Measurements from ENCODE around the gene WAC.
"Not testable (repeated sequence)": the region's sequence is repeated elsewhere in the genome, so short reads cannot be mapped to it uniquely, and the experiment has no call there.

Gene WAC

DNA sequence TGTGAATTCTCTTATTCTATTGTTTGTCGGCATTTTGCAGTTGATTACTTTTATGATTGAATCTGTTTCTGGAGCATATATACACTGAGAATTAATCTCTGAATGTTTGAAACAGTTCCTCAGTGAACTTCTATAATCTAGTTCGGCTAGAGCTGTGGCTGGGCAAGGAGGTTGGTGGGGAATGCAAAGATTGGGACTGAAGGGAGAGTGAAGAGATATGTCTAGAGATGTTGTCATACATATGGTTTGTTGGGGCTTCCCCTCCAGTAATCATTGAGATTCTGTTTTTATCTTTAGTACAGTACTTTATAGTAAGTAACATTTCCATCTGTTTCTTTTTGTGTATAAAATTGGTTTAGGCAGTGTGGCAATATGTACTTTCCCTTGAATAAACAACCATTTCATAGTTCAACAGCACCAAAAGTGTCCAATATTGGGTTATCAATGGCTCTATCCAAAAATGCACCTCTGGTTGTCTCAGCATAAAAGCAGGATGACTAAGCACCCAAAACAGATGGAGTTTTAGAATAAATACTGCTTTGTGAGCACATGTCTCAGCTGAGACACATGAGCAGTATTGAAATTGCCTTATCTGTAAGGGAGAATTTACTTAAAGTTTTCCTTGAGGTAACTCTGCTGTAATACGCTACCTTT is 36.7 kb downstream of the WAC start:
- peak; percentile 52 for DNase-seq

DNA sequence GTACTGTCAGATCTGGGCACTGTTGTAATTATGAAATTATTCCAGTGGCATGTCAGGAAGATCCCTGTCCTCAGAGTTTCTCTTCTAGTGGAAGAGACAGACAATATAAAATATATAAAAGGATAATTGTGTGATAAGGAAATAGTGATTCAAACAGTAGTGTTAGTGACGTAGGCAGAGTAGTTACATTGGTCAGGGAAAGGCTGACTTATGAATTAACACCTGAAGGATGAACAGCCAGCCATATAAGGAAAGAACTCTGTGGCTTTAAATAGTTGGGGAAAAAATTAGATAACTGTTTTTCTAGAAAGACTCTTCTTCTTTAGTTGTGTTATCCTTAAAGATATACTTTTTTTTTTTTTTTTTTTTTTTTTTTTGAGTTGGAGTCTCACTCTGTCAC is 37.7 kb downstream of the WAC start:
- no peak for DNase-seq

DNA sequence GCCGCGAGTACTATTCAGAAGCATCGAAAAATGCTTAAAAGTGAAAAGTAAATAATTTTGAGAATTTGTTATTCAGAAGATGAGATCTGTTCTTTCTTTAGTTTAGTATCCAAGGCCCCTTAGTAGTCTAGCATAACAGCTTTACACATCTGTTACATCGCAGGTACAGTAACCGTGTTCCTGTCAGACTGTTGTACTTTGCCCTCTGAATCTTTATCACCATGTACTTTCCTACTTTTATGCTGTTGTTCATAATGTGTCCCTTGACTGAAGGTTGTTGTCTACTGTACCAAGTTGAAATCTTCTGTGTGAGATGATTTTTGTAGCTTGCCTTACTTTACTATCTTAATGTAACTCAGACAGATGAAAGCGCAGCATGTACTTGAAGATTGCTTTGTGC is 38.3 kb downstream of the WAC start:
- DNase-seq = no peak

DNA sequence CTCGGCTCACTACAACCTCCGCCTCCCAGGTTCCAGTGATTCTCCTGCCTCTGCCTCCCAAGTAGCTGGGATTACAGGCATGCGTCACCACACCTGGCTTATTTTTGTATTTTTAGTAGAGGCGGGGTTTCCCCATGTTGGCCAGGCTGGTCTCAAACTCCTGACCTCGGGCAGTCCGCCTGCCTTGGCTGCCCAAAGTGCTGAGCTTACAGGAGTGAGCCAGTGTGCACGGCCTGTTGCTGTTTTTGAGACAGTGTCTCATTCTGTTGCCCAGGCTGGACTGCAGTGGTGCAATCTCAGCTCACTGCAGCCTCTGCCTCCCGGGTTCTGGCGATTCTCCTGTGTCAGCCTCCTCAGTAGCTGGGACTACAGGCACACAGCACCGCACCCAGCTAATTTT is 41.3 kb downstream of the WAC start:
- DNase-seq = not testable (repeated sequence)

DNA sequence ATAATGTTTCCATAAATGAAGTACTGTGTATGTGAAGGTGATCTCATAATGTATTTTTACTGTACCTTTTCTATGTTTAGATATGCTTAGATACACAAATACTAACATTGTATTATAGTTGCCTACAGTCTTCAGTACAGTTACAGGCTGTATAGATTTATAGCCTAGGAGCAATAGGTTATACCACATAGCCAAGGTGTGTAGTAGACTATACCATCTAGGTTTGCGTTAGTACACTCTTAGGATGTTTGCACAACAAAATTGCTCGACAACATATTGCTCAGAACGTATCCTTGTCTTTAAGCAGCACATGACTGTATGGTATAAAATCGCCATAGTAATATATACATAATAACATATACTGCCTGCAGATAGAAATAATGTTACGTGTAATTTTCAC is 42.9 kb downstream of the WAC start:
- DNase-seq = no peak

DNA sequence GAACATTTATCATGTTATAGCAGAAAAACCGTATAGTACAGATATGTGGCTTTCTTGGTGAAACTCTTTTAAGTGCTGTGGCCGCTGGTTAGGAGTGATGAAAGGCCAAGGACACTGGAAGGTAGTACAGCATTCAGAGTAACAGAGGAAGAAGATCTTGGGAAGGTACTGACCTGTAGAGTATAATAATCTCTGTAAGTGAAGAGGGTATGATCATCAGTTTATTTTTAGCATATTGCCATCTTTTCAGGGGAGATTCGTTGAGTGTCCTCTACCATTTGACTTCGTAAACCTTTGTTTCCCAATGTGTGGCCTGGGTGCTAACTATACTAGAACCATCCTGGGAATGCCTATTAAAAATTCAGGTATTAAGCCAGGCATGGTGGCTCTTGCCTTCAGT is 44.6 kb downstream of the WAC start:
- DNase-seq = no peak

DNA sequence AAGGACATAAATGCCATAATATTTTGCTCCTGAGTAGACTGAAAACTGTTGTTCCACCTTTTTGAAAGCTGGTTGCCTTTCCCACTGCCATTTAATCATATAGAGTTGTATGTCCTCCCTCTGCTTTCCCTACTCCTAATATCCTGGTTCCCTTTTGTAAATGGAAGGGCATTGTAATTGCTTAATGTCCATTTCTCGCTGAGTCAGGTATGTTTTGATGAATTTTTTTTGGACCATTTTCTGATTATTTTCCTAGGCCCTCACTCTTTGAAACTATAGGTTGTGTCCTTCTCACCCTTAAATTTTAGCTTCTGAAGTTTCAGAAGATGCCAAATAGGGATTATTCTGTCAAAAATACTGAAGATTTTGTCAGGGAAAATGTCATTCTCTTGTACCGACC is 45.5 kb downstream of the WAC start:
- no peak for DNase-seq

DNA sequence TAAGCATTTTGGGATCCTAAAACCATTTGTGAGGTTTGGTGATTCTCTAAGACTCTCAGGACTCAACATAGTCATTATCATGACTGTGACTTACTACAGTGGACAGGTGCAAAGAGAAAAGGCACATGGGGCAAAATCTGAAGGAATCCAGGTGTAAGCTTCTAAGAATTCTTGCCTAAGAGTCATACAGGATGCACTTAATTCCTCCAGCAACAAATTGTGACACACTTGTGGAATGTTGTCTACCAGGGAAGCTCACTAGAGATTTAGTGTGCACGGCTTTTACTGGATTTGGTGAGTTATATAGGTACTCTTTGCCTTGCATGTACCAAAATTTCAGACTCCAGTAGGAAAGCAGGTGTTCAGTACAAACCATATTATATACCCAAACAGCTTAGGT is 47.9 kb downstream of the WAC start:
- DNase-seq = no peak

DNA sequence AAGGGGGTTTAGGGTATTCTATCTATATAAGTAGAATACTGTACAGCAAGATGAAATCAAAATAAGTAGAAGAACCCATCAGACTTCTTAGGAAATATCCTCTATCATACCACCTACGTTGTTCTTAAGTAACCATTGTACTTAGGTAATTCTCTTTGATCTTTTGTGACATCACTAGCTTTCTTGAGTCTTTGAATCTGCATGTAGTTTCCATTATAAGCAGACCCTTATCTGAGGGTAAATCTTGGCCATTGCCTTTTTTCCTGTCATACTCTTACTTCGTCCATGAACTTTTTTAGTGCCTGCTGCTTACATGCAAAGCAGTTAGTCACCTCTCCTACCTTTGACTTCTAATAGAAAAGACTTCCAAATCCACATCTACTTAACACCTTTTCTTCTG is 49.0 kb downstream of the WAC start:
- no peak for DNase-seq

DNA sequence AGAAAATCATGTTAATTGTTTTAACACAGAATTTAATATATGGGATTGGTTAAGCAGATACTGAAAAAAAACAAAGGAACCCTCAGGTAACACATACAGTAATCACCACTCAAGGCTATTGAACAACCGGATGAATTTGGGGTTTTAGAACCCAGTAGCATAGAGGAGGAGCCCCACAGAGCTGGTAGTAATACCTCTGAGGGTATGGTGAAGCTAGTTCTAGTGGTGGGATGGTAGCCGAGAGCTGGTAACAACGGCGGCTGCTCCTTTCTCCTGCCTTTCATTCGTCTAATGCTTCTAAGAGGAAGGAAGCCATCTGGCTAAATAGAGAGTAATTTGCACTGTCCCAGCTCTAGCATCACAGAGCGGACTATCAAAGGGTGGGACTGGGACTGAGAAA is 52.2 kb downstream of the WAC start:
- no peak for DNase-seq

DNA sequence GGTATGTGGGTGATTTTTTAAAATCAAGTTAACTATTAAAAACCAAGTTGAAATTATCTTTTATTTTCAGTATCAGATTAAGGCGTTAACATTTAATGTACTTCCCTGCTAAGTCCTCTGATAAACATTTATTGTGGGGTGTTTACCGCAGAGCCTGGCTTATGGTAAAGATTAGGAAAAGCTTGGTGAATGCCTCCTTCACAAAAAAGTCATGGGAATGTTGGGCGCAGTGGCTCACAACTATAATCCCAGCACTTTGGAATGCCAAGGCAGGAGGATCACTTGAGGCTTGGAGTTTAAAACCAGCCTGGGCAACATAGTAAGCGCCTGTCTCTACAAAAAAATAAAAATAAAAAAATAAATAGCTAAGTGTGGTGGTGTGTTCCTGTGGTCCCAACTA is 53.3 kb downstream of the WAC start:
- no peak for DNase-seq

DNA sequence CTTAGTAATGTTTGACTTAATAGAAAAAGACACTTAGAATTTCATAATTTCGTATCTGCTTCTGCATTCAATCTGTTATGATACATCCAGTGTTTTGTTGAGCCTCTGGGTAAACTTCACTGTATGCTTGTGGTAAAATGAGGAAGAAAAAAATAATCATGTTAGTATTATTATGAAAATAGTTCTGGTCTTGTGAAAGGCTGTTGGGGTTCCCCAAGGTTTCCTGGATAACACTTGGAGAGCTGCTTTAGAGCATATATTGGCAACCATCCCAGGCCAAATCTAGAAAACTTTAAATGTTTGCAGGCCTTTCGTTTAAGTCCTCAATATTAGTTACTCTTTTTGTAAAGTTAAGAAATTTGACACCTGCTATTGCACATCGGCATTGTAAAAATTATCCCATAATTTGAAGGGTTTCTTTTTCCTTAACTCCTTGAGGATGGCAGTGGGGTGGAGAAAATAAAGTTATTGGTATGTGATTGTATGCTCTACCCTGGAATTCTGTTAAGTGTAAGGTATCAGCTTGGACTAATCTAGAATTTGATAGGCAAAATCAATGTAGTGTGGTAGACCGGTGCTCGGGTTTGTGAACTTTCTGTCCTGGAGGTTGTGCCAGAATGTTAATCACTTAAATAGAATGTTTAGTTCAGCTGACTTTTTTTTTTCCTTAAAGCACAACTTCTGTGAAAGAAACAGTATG is 54.5 kb downstream of the WAC start:
- DNase-seq = no peak

DNA sequence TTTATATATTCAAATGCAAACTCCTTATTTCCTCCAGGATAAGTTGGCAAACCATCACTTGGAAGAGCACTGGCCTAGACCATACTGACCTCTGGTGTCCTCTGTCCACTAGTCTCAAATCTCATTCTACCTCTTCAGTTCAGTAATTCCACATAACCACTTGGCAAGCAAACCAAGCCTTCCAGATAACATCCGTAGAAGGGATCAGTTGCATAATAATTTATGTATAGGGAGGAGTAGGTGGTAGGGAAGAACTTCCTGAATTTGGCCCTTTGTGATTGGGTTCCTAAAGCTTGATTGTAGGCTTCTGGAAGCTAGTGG is 55.0 kb downstream of the WAC start:
- no peak for DNase-seq

DNA sequence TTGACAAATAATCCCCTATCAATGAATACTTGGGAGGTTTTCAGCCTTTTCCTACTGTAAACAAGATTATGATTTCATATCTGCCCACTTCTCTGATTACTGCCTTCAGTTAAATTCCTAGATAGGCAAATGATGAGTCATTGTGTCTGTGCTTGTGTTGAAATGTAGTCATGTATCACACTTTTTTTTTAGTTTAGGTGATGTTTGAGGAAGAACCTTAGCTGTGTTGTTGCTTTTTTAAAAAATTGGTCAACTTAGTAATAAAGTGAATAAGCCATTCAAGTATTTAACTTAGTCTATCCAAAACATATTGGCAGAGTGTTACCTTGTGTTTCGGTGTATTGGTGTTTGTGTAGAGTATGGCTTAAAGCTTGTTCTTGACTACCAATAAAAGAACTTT is 60.0 kb downstream of the WAC start:
- peak; percentile 47 for DNase-seq

DNA sequence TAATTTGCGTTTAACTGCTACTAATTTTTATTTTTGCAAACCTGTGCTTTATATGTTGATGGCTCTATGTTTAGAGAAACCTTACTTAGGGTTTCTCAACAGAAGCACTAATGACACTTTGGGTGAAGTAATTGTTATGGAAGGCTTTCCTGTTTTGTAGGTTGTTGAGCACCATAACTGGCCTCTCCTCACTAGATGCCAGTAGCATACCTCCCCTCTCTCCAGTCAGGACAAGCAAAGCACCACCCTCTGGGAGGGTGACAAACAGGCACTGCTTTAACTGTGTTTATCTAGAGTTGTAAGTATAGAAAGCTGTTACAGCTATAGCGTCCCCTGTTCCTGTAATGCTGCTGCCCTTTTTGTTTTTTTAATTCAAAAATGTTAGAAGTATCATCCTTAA is 60.9 kb downstream of the WAC start:
- DNase-seq = no peak

DNA sequence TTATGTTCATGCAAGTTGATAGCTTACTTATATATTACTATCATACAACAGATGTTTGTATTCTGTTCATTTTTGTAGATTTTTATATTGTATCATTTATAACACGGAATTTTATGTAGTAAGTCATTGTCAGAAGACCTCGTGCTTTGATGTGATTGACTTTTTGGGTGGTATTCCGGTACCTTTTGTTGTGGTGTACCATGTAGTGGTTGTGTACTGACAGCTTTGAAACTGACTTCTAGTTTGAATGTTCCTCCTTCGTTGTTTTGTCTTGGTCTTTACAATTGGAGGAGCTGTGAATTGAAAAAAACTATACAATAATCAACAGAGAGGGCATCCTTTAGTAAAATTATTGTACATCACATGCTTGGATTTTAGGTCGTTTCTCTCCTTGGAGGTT is 61.5 kb downstream of the WAC start:
- DNase-seq = no peak

DNA sequence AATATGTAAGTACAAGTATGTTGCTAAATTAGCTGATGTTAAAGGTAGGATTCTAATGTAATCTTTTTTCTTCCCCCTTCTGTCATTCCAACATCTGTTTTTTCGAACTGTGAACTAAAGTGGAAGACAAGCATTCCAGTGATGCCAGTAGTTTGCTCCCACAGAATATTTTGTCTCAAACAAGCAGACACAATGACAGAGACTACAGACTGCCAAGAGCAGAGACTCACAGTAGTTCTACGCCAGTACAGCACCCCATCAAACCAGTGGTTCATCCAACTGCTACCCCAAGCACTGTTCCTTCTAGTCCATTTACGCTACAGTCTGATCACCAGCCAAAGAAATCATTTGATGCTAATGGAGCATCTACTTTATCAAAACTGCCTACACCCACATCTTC is 62.7 kb downstream of the WAC start:
- DNase-seq = no peak

DNA sequence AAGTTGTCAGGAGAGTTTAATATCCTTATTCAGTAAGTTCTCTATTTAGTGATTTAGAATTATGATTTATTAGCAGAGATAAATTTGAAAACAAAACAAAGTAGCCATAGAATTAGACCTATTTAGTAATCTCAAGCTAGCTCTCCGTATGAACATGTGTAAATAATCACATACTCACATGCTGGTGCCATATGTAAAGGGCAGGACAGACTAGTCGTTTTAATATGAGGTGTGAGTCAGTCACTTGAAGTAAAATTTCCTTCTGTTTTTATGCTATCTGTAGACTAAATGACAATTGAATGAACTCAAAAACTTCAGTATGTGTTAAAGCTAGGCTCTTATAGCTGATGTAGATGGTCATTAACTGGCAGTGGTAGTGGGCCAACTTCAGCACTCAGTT is 67.1 kb downstream of the WAC start:
- DNase-seq = no peak

DNA sequence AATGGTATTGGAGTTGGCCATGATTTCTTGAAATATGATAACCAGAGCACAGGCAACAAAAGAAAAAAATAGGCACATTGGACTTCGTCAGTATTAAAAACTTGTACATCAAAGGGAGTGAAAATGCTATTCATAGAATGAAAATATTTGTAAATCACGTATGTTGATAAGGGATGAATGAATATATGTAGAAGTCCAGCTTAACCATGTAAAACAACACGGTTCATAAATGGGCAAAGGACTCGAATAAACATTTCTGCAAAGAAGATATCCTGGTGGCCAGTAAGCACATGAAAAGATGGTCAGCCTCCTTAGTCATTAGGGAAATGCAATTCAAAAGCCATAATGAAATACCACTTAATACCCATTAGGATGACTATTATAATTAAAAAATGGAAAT is 68.1 kb downstream of the WAC start:
- DNase-seq = no peak

DNA sequence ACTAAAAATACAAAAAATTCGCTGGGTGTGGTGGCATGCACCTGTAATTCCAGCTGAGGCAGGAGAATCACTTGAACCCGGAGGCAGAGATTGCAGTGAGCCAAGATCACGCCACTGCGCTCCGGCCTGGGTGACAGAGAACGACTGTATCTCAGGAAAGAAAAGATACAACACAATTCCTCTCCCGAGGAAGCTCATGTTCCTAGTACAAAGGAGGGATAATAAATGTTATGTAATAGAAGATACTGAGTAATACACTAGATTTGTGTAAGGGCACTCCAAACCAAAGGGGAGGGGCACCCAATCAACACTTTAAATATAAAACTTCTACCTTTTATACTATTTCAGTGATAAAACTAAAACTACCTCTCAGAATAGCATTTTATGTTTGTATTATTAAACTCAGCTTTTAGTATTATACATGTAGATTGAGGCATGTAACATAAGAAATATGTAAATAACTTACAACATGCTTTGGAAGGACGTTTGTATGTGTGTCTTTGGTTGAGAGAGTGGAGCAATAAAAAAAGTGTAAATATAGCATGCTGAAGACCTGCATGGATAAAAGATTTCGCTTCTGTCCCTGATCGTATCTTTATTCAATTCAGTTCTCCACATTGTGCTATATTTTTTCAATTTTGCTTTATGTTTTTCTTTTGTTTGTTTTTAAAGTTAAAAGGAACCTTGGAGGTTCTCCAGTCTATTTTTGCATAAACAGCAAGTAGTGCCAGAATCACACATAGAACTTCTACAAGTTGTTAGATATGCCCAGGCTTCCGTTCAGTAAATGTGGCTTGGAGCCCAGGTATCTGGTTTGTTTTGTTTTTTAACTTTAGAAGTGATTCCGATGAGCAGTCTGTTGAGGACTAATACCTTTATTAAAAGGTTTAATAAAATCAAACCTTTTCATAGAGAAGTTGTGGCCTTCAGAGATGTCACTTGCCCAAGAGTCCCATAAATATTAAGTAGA is 71.9 kb downstream of the WAC start:
- DNase-seq = no peak

DNA sequence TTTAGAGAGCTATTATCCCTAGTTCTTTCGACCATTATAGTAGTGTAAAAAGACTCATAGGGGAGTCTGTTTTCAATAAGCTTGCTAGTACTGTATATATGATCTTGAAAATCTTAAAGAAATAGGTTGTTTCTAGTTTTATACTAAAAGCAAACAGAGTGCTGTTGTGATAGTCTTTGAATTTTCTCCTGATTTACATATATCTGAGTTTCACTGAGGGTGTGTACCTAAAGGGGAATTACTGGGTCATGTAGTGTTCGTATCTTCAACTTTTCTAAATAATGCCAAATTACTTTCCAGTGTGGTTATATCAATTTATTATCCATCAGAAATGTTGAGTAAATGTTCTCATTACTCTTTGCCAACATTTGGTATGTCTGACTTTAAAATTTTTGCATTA is 73.7 kb downstream of the WAC start:
- DNase-seq = no peak

DNA sequence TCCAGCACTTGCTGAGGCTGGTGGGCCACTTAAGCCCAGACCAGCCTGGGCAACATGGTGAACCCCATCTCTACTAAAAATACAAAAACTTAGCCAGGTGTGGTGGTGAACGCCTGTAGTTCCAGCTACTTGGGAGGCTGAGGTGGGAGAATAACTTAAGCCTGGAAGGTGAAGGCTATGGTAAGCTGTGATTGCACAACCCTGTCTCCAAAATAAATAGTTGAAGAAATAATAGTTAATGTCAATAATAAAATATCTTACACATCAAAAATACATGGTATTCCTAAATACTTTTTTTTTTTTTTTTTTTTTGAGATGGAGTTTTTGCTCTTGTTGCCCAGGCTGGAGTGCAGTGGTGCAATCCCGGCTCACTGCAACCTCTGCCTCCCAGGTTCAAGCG is 76.7 kb downstream of the WAC start:
- DNase-seq = not testable (repeated sequence)

DNA sequence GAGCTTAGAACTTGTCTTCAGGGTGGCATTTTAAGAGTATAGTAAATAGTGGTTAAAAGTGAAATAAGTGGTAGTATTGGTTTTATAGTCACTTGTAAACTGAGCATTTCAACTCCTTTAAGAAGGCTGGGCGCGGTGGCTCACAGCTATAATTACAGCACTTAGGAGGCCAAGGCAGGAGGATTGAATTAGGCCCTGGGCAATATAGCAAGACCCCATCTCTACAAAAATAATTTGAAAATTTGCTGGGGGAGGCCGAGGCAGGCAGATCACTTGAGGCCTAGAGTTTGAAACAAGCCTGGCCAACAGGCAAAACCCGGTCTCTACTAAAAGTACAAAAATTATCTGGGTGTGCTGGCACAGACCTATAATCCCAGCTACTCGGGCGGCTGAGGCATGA is 80.0 kb downstream of the WAC start:
- DNase-seq = no peak

DNA sequence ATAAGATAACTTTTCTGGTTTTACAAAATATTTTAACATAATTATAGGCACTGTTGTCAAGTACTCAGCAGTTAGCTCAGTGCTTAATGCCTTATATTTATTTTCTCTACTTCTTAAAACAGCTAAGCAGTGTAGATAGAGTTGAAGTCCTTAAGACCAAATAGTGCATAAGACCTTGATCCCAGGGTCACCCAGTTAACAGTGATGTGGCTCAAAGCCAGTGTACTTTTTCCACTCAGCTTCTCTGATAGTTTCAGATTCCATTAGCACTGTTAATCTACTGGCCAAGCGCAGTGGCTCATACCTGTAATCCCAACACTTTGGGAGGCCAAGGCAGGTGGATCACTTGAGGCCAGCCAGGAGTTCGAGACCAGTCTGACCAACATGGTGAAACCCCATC is 83.6 kb downstream of the WAC start:
- no peak for DNase-seq
